Panc1 (cell line): ENCODE measurements around the gene CPPED1. TPM values are rescaled to one million over a fixed set of nuclear protein-coding genes. Genes with fewer than 3 reads are reported as not detected.

ENCODE experiments used
- ATAC-seq: fragments of 200-7000 bp; cut with Tn5 transposase; 2 replicates; pipeline ENCODE4 v1.9.1; 2020; ENCODE audit warnings: mild to moderate bottlenecking, moderate library complexity
- Bru-seq: library from RNA; stranded (reverse); fragments of 400-500 nt; gene quantifications from one replicate; lab custom pipeline; 2021; lab: Mats Ljungman, UMichigan
- BruChase-seq, 2 experiments: library from RNA; stranded (reverse); fragments of 400-500 nt; gene quantifications; one replicate each; lab custom pipeline; 2021; lab: Mats Ljungman, UMichigan
- BruUV-seq: library from RNA; stranded (reverse); fragments of 400-500 nt; replicated peaks from 2 replicates; lab custom pipeline; 2021; lab: Mats Ljungman, UMichigan
- CTCF ChIA-PET: fragments of 300-600 bp; sonication (Branson Sonifier 250); formaldehyde crosslinking; loops from one replicate; lab custom pipeline; 2022; ENCODE audit warnings: antibody characterized with exemption; lab: Charles Lee
- POLR2A ChIA-PET: fragments of 300-600 bp; sonication (Branson Sonifier 250); formaldehyde crosslinking; loops from one replicate; lab custom pipeline; 2022; ENCODE audit warnings: antibody characterized with exemption; lab: Charles Lee
- DNase-seq: peaks from one replicate; pipeline ENCODE4 v3.0.0-alpha.2; 2010; ENCODE audit warnings: low read depth, low spot score
- H3K27ac ChIP-seq: 2 replicates; pipeline ENCODE4 v1.5.1; 2011; ENCODE audit warnings: mild to moderate bottlenecking, low read length, inconsistent platforms
- H3K27me3 ChIP-seq: fragments of 200-500 bp; sonication (Bioruptor generic); 2 replicates; pipeline ENCODE4 v1.6.0; 2014; ENCODE audit warnings: low read length, inconsistent platforms; ENCODE audit not compliant: control insufficient read depth, insufficient read depth
- H3K36me3 ChIP-seq: fragments of 200-500 bp; sonication (Bioruptor generic); 2 replicates; pipeline ENCODE4 v1.5.1; 2014; ENCODE audit warnings: inconsistent platforms, mild to moderate bottlenecking, low read length, moderate library complexity; ENCODE audit not compliant: control insufficient read depth, insufficient read depth
- H3K4me1 ChIP-seq: 2 replicates; pipeline ENCODE4 v1.5.1; 2011; ENCODE audit warnings: inconsistent platforms, mild to moderate bottlenecking, low read length, moderate library complexity; ENCODE audit not compliant: control insufficient read depth, insufficient read depth
- H3K4me3 ChIP-seq, 2 experiments: 2 replicates each; pipeline ENCODE4 v1.5.1; 2011 to 2012; ENCODE audit warnings: low read depth in 2 of 2, low read length in 2 of 2, mild to moderate bottlenecking in 2 of 2, inconsistent platforms in 1 of 2, moderate library complexity in 1 of 2
- H3K9me3 ChIP-seq: fragments of 200-500 bp; sonication (Bioruptor generic); 2 replicates; pipeline ENCODE4 v1.5.1; 2014; ENCODE audit warnings: low read depth, mild to moderate bottlenecking, inconsistent platforms, low read length, moderate library complexity; ENCODE audit not compliant: control insufficient read depth, insufficient read depth
- CTCF ChIP-seq: fragments of 450-650 bp; IDR thresholded peaks from 2 replicates; pipeline ENCODE4 v1.5.1; 2017; ENCODE audit warnings: mild to moderate bottlenecking
- POLR2AphosphoS5 ChIP-seq: IDR thresholded peaks from 2 replicates; pipeline ENCODE4 v1.6.1; 2012; ENCODE audit warnings: mild to moderate bottlenecking, low read depth, low read length, moderate library complexity
- REST ChIP-seq, 2 experiments: IDR thresholded peaks; 2 replicates each; pipeline ENCODE4 v1.6.1; 2011 to 2012; ENCODE audit warnings: low read depth in 2 of 2, control low read depth in 1 of 2, low read length in 1 of 2, mild to moderate bottlenecking in 1 of 2, moderate library complexity in 1 of 2; ENCODE audit not compliant: insufficient read depth in 1 of 2
- SIN3A ChIP-seq: IDR thresholded peaks from 2 replicates; pipeline ENCODE4 v1.6.1; 2012; ENCODE audit warnings: low read depth, mild to moderate bottlenecking, low read length, moderate library complexity, borderline replicate concordance; ENCODE audit not compliant: insufficient read depth
- TCF7L2 ChIP-seq: IDR thresholded peaks from 2 replicates; pipeline ENCODE4 v1.6.1; 2011; ENCODE audit warnings: mild to moderate bottlenecking, low read depth, low read length, inconsistent platforms
- in situ Hi-C: cut with HindIII; loops from 2 replicates; pipeline ENCODE4 v1.10.0; 2016; ENCODE audit warnings: low sequenced_read_pairs, low pct_unique_long_range_greater_than_20kb
- intact Hi-C: fragments of 100-400 bp; cut with micrococcal nuclease; formaldehyde crosslinking; loops from one replicate; pipeline ENCODE4 v1.10.0; 2022; ENCODE audit not compliant: unreplicated experiment
- long read RNA-seq: library from polyadenylated mRNA; unstranded; transcript quantifications from one replicate; pipeline ENCODE4 v2.0.0, GENCODE V29; 2021; ENCODE audit not compliant: unreplicated experiment
- polyA plus RNA-seq: library from polyadenylated mRNA; unstranded; fragments of >200 nt; gene quantifications from one replicate; pipeline ENCODE4 v1.2.1, GENCODE V29; 2012; ENCODE audit warnings: missing spikeins; ENCODE audit not compliant: insufficient read length
- total RNA-seq: library from RNA; stranded (reverse); gene quantifications from one replicate; pipeline ENCODE4 v1.2.1, GENCODE V29; 2021; ENCODE audit not compliant: unreplicated experiment

The CPPED1 gene
- 12.5 TPM for total RNA-seq
- polyA plus RNA-seq, result 5.8 TPM
- percentile 50 among the genes with signal in this experiment for Bru-seq, nascent RNA
- BruChase-seq, experiment 1, labeled RNA remaining after a 2-hour chase, result percentile 43 among the genes with signal in this experiment
- percentile 49 among the genes with signal in this experiment for BruChase-seq, experiment 2, labeled RNA remaining after a 6-hour chase
- long read RNA-seq, full-length matches to known transcripts, result 29 of 36 reads
- long read RNA-seq, partial matches to known transcripts, result 3 of 36 reads
- long read RNA-seq, other reads (novel, unspliced or antisense), result 4 of 36 reads

- Histone ChIP-seq H3K27ac (peak within 1 kb of the TSS; percentile 75), H3K9me3 (no peaks in the 10 kb centered on the region), H3K27me3 (no peaks in the 10 kb centered on the region), H3K4me1 (peaks cover 10% of the 10 kb centered on the region), H3K4me3 (peak within 1 kb of the TSS; percentile 56 to 82), H3K36me3 (no peaks in the 10 kb centered on the region)
- intact Hi-C loops (no loop called here), in situ Hi-C loops (no loop called here)
- TF ChIP-seq REST (IDR thresholded peaks at IDR 0.05; ENCODE audit: insufficient read depth in 1 of 2, low read depth in 2 of 2, low read length in 1 of 2), result peak in 1 of 2 experiments; percentile 50; a peak in 1 of 4 replicates
- TF ChIP-seq POLR2AphosphoS5, result peak; percentile 26; the same call in 1 of the 2 replicates
- no peak for TF ChIP-seq CTCF
- peak; percentile 92 for TF ChIP-seq TCF7L2
- ChIA-PET POLR2A (no interaction called here), CTCF (interaction anchor here (0.6 kb wide), 1 partner anchor 16 kb away, joined by 7 read pairs; no protein-coding TSS in a partner anchor)
- BruUV-seq, result no TSS peak
- ATAC-seq, result peak; percentile 97
- DNase-seq, result peak; percentile 8
Observed at GRCh38 chr16:12803203-12804093, at the start of gene CPPED1. TSS of gene CPPED1 (minus strand) at chr16:12803887. CDS start at chr16:12803776, 111 bp downstream.

GRCh38 chr16:12850186-12850585 lies 46.5 kb upstream of the CPPED1 start:
- CTCF ChIA-PET, result no interaction called here
- Histone ChIP-seq H3K4me3 (no peak overlapping the region), H3K27me3 (no peaks in the 10 kb centered on the region), H3K27ac (no peak overlapping the region), H3K9me3 (no peaks in the 10 kb centered on the region), H3K4me1 (no peaks in the 10 kb centered on the region), H3K36me3 (no peaks in the 10 kb centered on the region)
- no TSS peak for BruUV-seq
- intact Hi-C loops, result no loop called here
- in situ Hi-C loops, result no loop called here
- ATAC-seq, result no peak
- no peak for TF ChIP-seq POLR2AphosphoS5
- TF ChIP-seq SIN3A, result no peak
- TF ChIP-seq REST (IDR thresholded peaks at IDR 0.05; ENCODE audit: insufficient read depth in 1 of 2, low read depth in 2 of 2, low read length in 1 of 2), result no peak
- TF ChIP-seq CTCF, result no peak
- TF ChIP-seq TCF7L2, result no peak
- POLR2A ChIA-PET, result no interaction called here
- no peak for DNase-seq
